ENCODE data around the gene LIPG.

DNA sequence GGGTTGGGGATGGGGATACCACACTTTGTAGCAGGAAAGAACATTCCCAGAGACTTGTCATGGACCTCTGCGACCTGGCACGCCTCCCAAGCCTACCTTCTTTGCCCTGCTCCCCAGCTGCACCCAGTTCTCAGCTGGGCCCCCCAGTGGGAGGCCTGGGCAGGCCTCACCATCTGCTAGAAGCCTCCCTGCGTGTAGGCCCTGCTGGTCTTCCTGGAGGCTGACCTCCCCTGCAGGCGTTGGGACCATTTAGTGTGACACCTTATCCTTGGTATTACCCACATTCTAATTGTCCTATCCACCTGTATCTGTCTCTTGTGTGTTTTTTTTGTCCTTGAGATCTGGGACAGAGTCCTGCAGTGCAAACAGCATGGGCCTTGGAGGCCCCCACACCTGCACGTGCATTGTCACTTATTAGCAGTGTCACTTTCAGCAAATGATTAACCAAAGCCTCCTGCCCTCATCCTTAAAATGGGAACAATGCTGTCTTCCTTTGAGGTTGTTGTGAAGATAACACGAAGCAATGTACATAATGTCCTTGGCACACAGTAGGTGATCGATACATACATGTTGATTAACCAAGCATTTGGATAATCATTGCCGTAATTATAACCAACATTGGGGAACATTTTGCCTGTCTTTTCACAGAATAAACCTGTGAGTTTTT lies 77.2 kb downstream of the LIPG start:
- TF ChIP-seq POLR2A (IDR thresholded peaks at IDR 0.05): no peak
- TF ChIP-seq, protein P1, sequence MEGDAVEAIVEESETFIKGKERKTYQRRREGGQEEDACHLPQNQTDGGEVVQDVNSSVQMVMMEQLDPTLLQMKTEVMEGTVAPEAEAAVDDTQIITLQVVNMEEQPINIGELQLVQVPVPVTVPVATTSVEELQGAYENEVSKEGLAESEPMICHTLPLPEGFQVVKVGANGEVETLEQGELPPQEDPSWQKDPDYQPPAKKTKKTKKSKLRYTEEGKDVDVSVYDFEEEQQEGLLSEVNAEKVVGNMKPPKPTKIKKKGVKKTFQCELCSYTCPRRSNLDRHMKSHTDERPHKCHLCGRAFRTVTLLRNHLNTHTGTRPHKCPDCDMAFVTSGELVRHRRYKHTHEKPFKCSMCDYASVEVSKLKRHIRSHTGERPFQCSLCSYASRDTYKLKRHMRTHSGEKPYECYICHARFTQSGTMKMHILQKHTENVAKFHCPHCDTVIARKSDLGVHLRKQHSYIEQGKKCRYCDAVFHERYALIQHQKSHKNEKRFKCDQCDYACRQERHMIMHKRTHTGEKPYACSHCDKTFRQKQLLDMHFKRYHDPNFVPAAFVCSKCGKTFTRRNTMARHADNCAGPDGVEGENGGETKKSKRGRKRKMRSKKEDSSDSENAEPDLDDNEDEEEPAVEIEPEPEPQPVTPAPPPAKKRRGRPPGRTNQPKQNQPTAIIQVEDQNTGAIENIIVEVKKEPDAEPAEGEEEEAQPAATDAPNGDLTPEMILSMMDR (IDR thresholded peaks at IDR 0.05): no peak

Measured in prostate gland (tissue), 2 donors.